ENCODE measurements around the gene TMEM26.

The TMEM26 gene

DNA sequence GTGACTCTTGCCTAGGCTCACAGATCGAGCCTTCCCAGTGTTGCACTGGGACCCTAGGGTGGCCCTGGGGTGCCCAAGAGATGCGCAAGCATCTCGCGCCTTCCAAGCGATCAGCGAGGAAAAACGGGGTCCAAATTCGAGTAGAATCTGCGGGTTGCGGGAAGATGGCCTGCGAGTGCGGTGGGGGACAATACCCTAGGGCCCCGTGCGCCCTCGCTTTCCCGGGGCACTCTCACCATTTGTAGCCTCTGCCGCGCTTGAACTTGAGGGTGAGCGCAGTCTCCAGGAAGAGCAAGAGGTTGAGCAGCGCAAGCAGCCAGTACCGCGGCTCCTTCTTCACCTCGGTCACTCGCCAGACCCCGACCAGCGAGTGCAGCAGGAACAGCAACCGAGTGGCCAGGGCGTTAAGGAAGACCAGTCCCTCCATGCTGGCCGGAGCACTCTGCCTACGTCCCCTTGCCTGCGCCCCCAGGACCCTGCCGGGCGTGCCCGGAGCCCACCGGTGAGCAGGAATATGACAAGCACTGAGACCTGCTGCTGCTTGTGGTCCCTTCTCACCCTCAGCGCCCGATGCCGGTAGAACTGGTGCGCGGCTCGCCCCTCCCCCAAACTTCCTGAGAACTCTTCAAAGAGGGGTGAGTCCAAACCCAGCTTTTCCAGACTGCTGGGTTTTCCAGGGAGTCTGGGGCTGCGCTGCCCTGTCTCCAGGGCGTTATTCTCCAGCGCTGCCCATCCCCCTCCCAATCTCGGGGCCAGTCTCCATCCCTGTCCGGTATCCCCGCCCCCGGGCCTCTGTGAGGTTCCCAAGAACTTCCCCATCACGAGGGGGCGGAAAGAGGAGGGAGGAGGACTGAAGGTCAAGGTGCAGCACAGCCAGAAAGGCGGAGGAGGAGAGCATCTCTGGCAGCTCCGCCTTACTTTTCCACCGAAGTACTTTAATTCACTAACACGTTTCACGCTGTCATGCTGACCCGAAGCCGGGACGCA lies at the start of gene TMEM26:
TMEM26 (minus strand) TSS at position 727 of the 987 bp plus-strand sequence; CDS start at position 427, 300 bp downstream.
- no peak for DNase-seq

DNA sequence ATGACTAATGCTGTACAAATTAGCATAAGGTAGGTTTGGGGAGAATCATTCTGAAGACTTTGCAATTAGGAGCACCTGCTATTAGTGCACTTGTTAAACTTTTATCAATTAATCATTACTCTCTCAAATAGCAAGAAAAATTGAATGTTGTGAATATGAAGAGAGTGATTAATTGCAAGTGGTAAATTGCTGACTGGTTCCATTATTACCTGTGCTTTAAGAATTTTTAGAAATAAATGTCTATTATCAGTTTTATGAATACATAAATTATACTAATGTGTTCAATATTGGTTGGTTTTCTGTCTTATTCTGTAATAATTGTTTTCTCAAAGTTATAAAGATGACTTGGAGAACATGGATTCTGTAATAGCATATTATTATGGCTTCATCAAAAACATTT lies 47.3 kb upstream of the TMEM26 start:
- no peak for DNase-seq

DNA sequence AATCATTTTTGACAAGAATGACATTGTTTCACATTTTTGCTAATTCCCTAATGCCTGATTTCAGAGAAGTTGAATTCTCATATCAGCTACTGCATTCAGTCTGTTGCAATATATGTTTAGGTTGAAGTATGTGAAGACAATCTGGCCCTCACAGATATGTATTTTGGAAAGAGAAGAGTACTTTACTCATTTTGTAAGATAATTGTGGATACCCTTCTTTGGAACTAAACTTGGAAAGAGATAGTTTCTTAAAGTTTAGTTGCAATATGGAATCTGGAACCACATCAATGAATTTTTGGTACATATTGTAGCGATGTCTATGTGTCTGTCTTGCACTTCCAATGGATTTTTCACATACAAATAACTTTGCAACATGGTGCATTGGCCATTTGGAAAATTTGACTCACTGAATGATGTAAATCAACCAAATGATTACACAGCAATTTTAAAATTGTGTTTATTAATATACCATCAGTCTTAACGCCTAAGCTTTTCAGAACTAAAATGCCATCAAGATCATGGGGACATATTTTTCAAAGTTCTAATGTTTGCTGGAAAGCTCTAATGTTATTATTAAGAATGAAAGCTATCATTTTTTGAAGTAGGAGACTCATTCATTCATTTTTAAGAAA lies 39.3 kb upstream of the TMEM26 start:
- no peak for DNase-seq

DNA sequence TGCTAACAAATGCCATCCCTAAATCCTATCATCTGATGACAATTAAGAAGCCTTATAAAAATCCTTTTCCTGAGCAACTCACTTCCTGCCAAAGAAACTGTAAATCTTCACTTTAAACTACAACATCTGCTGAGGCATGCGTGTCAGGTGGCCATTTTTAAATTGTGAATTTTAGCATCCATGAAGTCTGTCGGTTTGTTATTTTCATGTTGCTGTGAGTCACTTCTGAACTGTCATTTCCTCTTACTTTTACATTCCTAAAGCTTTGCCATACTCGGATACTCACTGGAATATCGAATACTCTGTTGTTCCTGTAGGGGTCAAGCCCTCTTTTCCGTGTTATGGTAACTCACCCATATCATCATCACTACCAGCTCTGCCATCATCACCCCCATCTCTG lies 34.3 kb upstream of the TMEM26 start:
- DNase-seq, result no peak

DNA sequence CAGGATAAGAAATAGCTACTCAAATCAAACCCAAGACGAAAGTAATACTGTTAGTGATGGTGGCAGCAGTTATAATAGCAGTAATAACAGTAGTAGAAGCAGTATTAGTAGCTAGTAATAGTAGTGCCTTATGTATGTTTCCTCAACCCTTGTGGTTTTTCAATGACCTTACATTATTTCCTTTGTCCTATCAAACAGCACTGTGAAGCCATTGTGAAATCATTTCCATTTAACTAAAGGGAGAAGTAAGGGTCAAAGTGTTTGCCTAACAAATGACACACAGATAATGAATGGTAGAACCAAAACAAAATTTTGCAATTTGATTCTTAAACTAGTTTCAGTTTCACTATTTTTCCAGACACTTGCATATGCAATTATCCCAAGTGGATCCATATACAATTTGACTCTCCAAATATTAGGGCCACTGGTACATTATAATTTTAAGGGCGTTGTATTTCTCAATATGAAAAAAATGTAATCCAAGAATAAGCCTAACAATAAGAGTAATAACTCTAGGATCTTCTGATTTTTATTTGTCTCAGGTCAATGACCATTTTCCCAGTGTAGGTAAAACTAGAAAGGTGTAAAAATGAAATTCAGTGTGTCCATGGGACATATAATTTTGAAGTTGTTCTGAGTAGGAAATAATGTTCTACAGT lies 33.7 kb upstream of the TMEM26 start:
- DNase-seq, result no peak

DNA sequence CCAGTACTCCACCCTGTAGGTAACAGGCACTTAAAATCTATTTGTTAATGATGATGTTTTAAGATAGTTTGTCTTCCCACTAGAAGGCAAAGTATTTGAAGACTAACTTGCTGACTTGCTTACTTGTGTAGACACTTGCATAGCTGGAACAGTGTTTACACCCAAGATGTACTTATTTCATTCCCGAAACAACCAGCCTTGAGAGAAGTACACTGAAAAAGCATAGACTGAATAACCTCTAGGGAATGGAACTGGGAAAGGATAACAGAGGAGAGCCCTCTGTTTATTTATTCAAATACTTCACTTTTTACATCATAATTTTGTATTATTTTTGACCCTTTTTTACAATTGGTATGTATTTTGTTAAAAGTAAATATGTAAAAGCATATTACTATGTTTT lies 33.1 kb upstream of the TMEM26 start:
- no peak for DNase-seq

DNA sequence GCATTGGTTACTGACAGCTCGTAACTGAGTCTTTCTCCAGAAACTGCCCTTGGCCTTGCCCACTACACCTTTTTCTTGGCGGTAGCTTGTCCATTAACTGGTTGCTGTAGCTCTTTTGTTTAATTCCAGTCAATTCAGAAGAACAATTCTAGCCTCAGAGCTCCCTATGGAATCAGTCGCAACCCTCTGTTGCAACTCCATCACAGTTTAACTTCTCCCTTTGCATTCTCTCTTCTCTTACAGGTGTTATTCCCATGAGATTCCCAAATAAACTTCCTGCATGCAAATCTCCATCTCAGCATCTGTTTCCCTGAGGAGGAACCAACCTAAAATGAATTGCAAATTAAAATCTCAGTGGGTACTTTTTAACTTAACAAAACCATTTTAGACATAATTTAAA lies 28.4 kb upstream of the TMEM26 start:
- DNase-seq, result no peak

DNA sequence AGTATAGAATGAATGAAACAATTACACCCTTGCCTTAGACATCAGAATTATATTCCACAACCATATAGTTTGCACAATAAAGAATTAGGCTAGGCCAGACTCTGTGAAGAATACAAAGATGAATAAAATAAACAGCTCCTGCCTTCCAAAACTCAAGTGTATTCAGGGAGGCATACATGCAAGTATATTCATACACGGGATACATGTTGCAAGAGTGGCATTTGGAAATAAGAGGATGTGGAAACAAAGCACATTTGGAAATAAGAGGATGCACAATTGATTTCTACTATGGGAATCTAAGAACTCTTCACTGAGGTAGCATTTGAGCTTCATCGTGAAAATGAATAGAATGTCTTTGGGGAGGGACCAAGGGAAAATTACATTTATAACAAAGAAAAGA lies 27.0 kb upstream of the TMEM26 start:
- DNase-seq, result no peak

DNA sequence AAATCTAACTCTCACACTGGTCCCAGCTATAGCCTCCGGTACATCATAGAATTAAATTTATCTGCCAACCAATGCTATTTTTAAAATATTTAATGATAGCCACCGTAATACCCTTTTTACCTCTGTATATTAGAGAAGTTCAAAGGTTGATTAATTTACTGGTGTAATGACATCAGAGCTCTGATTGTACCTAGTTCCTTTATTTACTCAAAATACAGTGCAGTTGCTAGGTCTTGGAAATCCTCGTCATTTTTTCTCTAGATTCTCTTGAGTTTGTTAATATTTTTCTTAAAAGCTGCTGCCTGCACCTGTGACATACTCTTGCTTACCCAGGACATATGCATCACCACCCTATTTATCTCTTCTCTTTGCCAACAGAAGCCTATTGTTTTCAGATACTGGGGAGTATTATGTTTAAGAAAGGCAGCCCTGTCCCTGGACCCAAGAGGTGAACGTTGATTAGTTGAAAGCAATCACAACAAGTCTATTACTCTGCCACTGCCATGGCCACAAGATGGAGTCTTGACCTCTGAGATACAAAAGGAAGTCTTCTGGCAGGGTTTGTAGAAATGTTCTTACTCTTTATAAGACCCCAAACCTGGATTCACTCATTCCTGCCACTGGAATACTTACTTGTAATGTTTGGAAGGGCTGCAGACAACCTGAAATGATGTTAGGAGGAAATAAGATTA lies 25.6 kb upstream of the TMEM26 start:
- no peak for DNase-seq

DNA sequence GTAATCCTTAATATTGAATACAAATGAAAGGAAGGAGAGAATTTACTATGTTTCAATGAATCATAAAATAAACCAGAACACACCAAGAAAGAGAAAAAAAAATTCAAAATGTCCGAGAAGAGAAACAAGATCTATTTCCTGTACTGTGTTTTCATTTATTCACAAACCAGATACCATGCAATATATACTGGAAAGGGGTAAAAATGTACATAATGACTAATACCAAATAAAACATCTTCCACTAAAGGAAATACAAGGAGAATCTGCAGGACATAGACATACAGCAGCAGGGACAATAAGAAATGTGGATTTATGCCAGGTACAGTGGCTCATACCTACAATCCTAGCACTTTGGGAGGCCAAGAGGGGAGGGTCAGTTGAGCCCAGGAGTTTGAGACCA lies 24.3 kb upstream of the TMEM26 start:
- DNase-seq, result no peak

DNA sequence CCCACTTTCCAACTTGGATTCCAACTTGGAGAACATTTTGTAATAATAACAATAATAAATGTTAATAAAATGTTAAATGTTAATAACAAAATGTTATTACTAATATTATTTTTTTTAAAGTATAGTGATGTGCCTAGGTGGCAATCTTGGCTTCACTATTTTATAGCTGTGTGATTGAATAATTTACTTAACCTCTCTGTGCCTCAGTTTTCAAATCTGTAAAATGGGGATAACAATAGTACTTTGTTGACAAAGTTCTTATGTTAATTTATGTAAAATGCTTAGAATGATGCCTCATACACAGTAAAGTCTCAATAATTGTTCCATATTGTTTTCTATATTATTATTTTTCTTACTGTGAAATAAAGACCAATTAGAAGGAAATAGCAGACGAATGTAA lies 23.3 kb upstream of the TMEM26 start:
- no peak for DNase-seq

DNA sequence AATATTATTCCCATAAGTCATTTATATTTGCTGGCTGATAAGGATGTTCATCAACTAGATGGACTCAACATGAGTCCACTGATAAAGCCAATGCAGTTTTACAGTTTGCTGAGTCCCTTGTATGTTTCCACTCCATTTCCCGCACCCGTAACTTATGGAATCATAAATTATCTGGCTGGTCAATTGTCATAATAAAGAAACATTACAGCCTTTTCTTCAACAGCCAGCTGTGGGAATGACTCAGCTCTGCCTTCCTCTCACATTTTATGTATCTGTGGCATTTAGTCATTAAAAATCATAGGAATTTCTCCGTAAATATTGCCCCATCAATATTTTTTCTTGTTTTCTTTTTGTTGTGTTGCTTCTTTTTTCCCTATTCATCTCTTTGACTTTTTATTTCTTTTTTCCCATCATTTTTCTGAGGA lies 22.3 kb upstream of the TMEM26 start:
- DNase-seq, result no peak

DNA sequence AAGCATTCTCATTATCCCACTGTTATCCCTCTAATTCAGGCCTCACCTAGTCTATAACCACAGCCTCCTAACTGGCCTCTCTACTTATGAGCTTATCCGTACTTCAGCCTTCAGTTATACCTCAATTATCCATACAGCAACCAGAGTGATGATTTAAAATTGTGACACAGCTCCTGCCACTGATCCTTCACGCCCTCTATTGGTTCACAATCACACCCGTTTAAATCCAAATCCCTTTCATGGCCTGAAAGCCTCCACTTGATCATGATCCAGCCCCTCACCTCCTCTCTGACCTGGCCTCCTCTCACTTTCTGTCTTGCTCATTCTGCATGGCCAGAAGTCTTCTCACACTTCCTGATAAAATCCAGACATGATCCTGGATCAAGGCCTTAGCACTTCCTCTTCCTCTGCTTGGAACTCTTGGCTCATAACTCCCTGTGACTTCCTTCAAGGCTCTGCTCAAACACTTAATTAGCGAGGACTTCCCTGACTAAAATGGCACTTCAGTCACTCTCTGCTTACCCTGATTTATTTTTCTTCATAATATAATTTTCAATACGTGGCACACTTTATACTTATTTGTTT lies 19.0 kb upstream of the TMEM26 start:
- no peak for DNase-seq

DNA sequence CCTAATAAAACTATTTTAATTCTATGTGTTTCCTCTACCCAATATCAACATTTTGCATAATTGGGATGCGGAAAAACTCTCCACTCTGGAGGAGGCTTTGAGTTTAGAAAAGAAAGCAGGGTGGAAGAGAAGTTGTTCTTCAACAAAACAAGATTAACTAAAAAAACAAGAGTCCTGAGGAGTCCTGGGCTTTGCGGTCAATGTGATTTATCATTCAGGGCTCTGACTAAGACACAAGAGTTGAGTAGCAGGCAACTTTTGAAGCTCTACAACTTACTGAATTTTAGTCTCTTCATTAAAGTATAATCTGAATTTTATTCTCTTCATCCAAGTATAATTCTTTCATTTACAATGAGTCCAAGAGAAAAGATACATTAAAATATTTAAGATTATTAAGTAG lies 18.3 kb upstream of the TMEM26 start:
- no peak for DNase-seq

DNA sequence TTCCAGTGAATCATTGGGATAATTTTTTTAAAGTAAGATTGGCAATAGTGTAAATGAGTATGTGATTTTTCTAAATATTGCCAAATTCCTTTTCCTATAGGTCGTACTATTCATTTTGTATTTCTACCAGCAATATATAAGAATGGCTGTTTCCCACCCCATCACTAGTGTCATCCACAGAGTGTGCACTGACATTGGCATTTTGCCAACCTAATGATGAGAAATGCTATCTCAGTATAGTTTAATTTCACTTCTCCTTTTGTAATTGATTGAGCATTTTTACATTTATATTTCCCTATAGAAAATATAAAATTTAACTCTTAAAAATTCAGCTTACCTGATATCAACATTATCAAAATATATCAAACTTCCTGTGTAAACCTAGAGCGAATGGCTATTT lies 17.6 kb upstream of the TMEM26 start:
- DNase-seq, result no peak

DNA sequence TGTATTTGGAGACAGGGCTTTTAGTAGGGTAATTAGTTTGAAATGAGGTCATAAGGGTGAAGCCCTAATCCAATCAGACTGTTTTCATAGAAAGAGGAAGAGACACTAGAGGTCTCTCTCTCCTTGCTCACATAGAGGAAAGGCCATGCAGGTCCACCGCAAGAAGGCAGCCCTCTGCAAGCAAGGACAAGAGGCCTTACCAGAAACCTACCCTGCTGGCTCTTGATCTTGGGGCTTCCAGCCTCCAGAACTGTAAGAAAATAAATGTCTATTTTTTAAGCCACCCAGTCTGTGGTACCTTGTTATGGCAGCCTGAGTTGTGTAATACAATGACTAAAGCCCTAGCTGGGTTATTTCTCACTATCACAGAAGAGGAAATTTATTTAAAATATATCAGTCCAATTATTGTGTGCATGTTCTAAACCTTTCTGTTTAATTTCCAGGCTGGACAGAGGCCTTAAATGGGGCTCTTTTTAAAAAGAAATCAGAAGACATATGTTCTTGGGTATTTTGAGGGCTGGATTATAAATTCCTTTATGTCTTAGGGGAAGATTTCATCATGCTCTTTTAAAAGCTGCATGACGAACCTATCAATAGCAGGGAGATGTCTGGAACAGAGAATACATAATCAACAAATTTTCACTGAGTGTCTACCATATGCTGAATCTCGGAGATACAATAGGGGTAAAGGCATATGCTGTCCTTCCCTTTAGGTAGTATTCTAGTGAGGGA lies 12.9 kb upstream of the TMEM26 start:
- no peak for DNase-seq

DNA sequence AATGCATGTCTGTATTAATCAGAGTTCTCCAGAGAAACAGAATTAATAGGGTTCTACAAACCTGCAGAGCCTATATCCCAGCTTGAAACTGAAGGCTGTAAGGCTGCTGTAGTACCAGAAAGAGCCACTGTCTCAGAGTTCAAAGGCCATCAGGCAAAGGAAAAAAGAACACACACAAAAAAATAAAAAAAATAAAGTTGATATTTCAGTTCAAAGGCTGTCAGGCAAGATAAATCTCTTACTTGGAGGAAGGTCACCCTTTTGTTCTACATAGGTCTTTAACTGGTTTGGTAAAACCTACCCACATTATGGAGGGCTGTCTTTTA lies 12.0 kb upstream of the TMEM26 start:
- no peak for DNase-seq

DNA sequence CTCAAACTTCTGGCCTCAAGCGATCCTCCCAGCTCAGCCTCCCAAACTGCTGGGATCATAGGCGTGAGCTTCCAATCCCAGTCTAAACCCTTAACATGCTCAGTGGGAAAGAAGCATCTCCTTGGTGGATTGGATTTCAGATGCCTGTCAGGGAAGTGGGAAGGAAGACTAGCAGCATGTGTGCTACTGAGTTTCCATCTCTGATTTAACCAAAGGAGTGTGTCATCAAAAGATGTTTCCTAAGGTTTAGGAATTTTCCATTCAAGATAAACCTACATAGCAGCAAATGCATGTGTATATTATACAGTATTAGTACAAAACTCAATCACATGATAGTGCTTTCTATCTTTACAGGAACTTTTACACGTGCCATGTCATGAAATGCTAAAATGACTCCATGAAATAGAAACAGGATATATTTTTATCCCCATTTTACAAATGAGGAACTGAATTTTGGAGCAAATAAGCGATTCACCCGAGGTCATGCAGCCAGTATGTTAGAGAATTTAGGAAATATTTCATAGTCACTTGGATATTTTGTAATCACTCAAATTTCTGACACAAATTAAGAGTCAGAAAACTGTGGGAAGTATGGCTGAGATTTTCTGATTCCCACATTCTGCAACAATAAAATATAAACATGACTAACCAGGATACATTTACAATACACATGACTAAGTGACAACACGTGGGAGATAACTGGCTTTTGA lies 11.4 kb upstream of the TMEM26 start:
- DNase-seq, result no peak

DNA sequence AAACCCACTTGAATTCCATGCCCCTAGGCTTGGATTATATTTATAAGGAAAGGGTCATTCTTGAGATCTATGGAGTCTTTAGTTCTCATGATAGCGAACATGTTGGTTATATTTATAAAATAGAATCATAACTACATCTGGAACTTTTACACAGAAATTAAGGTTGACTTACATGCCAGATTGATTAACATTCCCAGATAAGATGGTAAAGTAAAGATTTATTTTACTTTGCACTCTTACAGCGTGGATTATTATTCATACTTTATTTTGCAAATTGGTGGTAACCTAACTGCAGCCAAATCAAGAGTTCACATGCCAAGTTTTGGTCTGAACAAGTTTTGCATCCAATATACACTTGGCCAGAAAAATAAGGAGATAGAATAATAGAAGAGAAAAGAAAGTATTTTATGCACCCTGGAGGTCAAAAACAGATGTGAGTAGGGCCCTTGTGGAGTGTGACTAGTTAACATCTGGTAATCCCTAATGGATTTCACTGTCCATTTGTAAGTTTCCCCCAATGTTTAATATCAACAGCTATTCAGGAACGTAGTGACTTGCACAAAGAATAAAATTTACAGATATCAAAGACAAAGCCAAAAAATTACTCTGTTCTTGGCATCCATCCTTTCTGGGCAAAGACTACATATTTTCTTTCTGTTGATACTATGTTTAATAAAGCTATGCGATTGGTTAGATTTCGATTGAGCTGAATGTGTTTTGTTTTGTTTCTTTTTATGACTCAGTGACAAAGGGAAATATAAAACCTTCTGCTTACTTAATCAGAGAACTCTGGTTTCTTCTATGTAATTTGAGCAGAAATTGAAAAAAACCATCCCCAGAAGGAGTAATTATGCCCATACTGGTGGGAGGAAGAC lies 10.1 kb upstream of the TMEM26 start:
- no peak for DNase-seq

DNA sequence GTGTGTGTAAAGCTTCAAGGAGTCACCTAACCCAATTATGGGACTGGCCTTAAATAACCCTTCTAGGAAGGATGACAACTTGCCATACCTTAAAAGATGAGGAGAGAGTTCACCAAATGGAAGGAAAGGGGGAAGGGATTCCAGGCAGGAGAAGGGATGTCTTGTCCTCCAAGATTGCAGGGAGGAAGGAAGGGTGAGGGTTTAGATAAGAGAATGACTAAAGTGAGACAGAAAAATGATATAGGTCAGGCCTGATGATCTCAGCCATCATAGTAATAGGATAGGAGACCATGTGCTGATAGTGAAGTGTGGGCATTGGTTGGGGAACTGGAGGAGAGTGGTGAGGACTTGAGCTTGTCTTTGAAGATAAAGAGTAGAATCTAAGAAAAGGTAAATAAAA lies 7.7 kb upstream of the TMEM26 start:
- no peak for DNase-seq

DNA sequence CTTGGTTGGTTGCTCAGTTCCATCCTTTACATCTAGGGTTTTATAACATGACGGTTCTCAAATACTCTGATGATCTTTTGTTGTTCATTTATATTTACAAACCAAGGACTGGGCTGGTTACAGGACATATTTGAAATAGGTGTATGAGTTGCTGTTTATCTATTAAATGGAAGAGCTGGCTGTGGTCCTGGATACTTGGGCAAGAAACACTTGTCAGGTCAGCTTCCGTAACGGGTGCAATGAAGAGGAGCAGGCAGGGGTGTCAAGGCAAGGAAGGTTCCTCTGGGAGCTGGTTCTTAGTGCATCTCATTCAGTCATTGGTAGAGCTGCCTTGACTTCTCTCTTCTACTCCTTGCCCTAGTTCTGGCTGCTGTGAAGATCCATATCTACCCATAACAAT lies 4.8 kb upstream of the TMEM26 start:
- no peak for DNase-seq
